Urinary bladder (tissue), 4 donors: ENCODE data around the gene XIST. TPM values are rescaled to one million over a fixed set of nuclear protein-coding genes. Genes with fewer than 3 reads are reported as not detected.
"Not testable (repeated sequence)": the region's sequence is repeated elsewhere in the genome, so short reads cannot be mapped to it uniquely, and the experiment has no call there.

ENCODE experiments used
- DNase-seq: peaks from one replicate; pipeline ENCODE4 v3.0.0-alpha.2; 2015; ENCODE audit errors: extremely low spot score
- H3K27ac ChIP-seq: one replicate; pipeline ENCODE4 v1.5.1; 2013; ENCODE audit warnings: low read depth, mild to moderate bottlenecking, moderate library complexity
- H3K36me3 ChIP-seq: one replicate; pipeline ENCODE4 v1.6.1; 2013; ENCODE audit warnings: mild to moderate bottlenecking, moderate library complexity; ENCODE audit not compliant: insufficient read depth
- H3K4me1 ChIP-seq: one replicate; pipeline ENCODE4 v1.6.1; 2013; ENCODE audit warnings: mild to moderate bottlenecking, moderate library complexity; ENCODE audit not compliant: insufficient read depth
- H3K4me3 ChIP-seq: one replicate; pipeline ENCODE4 v1.5.1; 2013; ENCODE audit warnings: low read depth, low read length
- WGBS: extraction: QIAGEN DNeasy Blood & Tissue Kit; methylation state at CpG from one replicate; pipeline ENCODE4 v1.1.7; 2013; 5-methylcytosine and 5-hydroxymethylcytosine counted together
- polyA plus RNA-seq: library from polyadenylated mRNA; stranded (reverse); fragments of 200-250 nt; gene quantifications from one replicate; pipeline ENCODE4 v1.2.3, GENCODE V29; 2013
- small RNA-seq: library from RNA; depleted of rRNA; stranded (forward); fragments of <200 nt; gene quantifications from one replicate; pipeline ENCODE3, GENCODE V24; 2014
- total RNA-seq: library from RNA; depleted of rRNA; stranded (reverse); fragments of >200 nt; gene quantifications from one replicate; pipeline ENCODE4 v1.2.3, GENCODE V29; 2014
- donor health status: healthy with polysubstance abuse.
- donor health status: healthy.

The XIST gene
- total and polyA plus RNA-seq, 2 donors: 0.25 to 542 TPM

DNA sequence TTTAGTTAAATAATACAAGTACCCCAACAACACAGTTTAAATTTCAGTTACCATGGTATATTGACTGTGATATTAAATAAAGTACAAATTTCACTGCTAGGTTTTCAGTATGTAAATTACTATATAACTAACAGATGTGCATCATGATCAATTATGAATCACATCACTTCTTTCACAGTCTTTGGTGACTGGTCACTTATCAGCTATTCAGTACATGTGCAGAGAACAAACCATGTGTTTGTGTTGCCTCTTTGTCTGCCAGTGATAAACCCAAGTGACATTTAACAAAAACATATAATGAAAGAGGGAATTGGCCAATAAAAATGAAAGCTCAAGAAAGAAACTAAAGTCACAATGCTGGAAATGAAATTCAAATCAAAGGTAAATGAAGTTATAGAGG is 40.3 kb downstream of the XIST start:
- no peak overlapping the region for H3K4me3 ChIP-seq
- H3K36me3 ChIP-seq: no peaks in the 10 kb centered on the region
- H3K4me1 ChIP-seq: no peaks in the 10 kb centered on the region
- no peak for DNase-seq
- H3K27ac ChIP-seq: no peak overlapping the region

GRCh38 chrX:73804109-73804508 is 48.4 kb downstream of the XIST start:
- 92% methylated on average over 1 of the region's 1 CpG for WGBS
- H3K36me3 ChIP-seq, H3K27ac ChIP-seq, DNase-seq, H3K4me3 ChIP-seq, H3K4me1 ChIP-seq: not testable (repeated sequence)

DNA sequence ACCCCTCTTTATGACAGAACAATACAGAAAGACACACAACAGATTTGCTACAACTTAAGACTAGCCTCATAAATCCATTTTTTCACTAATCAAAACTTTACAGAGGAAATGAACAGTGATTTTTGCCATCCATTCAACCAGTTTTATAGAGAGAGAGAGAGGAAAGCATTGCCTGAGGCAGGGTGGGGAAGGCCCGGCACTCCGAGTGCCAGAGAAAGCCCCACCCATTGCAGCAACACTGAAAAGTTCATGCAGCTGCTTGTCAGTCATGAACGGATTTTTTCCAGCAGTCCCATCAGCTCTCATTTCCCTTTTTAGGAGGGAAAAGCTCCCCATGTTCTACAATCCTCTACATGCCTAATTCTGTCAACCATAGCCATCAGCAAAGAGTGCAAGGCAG is 52.6 kb downstream of the XIST start:
- no peak overlapping the region for H3K4me3 ChIP-seq
- H3K36me3 ChIP-seq: no peaks in the 10 kb centered on the region
- WGBS: 29% methylated on average over 3 of the region's 3 CpGs
- no peaks in the 10 kb centered on the region for H3K4me1 ChIP-seq
- no peak overlapping the region for H3K27ac ChIP-seq
- DNase-seq: no peak

GRCh38 chrX:73792511-73792910 is 60.0 kb downstream of the XIST start:
- not testable (repeated sequence) for H3K4me1 ChIP-seq, DNase-seq, H3K36me3 ChIP-seq, H3K27ac ChIP-seq, H3K4me3 ChIP-seq
- WGBS: 96% methylated on average over 8 of the region's 8 CpGs

DNA sequence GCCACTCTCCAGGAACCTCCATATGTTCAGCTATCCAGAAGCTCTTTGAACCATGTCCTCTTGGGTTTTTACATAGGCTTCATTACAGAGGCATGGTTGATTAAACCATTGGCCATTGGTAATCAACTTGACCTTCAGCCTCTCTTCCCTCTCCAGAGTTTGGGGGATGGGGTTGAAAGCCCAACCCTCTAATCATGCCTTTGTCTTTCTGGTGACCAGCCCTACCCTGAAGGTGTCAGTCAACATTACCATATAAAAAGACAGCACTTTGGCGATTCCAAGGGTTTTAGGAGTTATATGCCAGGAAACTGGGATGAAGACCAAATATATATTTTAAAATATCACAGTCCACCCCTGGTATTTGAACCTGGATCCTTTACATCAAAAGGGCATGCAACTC is 67.0 kb downstream of the XIST start:
- Histone ChIP-seq H3K36me3 (no peaks in the 10 kb centered on the region), H3K4me3 (no peak overlapping the region), H3K27ac (no peak overlapping the region), H3K4me1 (no peaks in the 10 kb centered on the region)
- no peak for DNase-seq
- 25% methylated on average over 1 of the region's 1 CpG for WGBS

Small RNAs within 50 kb of the gene (small RNA-seq; reads per million reads assigned to genes)
- not detected for gene RF01880
